Upper lobe of left lung (tissue), 6 donors: ENCODE results near the gene NBEA. TPM values are rescaled to one million over a fixed set of nuclear protein-coding genes. Genes with fewer than 3 reads are reported as not detected.
"Not testable (repeated sequence)": the region's sequence is repeated elsewhere in the genome, so short reads cannot be mapped to it uniquely, and the experiment has no call there.

Experiments used
- ATAC-seq, 2 donors: fragments of 200-7000 bp; cut with Tn5 transposase; one replicate each; pipeline ENCODE4 v1.9.1; 2022; ENCODE audit warnings: mild to moderate bottlenecking in 2 of 2, moderate library complexity in 2 of 2; ENCODE audit not compliant: low FRiP score in 2 of 2
- DNase-seq, 2 donors: peaks; one replicate each; pipeline ENCODE4 v3.0.0-alpha.2; 2019 to 2020
- H3K27ac ChIP-seq, 4 donors: fragments of 200-600 bp; sonication (generic); one replicate each; pipeline ENCODE4 v1.5.1; 2016 to 2019
- H3K27me3 ChIP-seq, 4 donors: fragments of 200-600 bp; sonication (generic); one replicate each; pipeline ENCODE4 v1.5.1; 2017 to 2019
- H3K36me3 ChIP-seq, 4 donors: fragments of 200-600 bp; sonication (generic); one replicate each; pipeline ENCODE4 v1.5.1; 2016 to 2019
- H3K4me1 ChIP-seq, 4 donors: fragments of 200-600 bp; sonication (generic); one replicate each; pipeline ENCODE4 v1.5.1; 2018 to 2019
- H3K4me3 ChIP-seq, 4 donors: fragments of 200-600 bp; sonication (generic); one replicate each; pipeline ENCODE4 v1.5.1; 2017 to 2019; ENCODE audit warnings: mild to moderate bottlenecking in 2 of 4, moderate library complexity in 1 of 4
- H3K9me3 ChIP-seq, 4 donors: fragments of 200-600 bp; sonication (generic); one replicate each; pipeline ENCODE4 v1.5.1; 2018 to 2019
- CTCF ChIP-seq, 6 experiments: fragments of 450-650 bp in 4 of 6; fragments of 200-600 bp in 2 of 6; sonication (generic) in 2 of 6; IDR thresholded peaks; one replicate each; pipeline ENCODE4 v1.5.1; 2016 to 2019; ENCODE audit warnings: antibody characterized with exemption in 6 of 6
- EP300 ChIP-seq, 4 donors: sonication (generic); formaldehyde crosslinking; IDR thresholded peaks; one replicate each; pipeline ENCODE4 v1.5.1; 2017; ENCODE audit warnings: antibody characterized with exemption in 4 of 4, control low read depth in 2 of 4
- POLR2A ChIP-seq, 4 donors: fragments of 450-650 bp; IDR thresholded peaks; one replicate each; pipeline ENCODE4 v1.5.1; 2016 to 2017; ENCODE audit warnings: antibody characterized with exemption in 4 of 4, mild to moderate bottlenecking in 2 of 4
- POLR2AphosphoS5 ChIP-seq, 2 donors: sonication (generic); formaldehyde crosslinking; IDR thresholded peaks; one replicate each; pipeline ENCODE4 v1.5.1; 2017; ENCODE audit warnings: antibody characterized with exemption in 2 of 2
- WGBS, 2 donors: methylation state at CpG; one replicate each; pipeline ENCODE4 v1.1.5; 2017 to 2018; 5-methylcytosine and 5-hydroxymethylcytosine counted together
- total RNA-seq, 6 donors: library from RNA; depleted of rRNA in 4 of 6; stranded (reverse); fragments of >200 nt in 4 of 6; gene quantifications; one replicate each; pipeline versions ENCODE4 v1.1.0 to v1.2.1, GENCODE V29; 2016 to 2021
- donor health status: DM: no; HTN: no; CAD: no; lungs with moderate emphysema.
- donor health status: DM: no; HTN: yes; CAD: no; lungs with severe emphysema.

NBEA gene
- total RNA-seq, 6 donors from 2014 or later, result 2.7 to 21.4 (median 5.5) TPM

- no peaks in the 10 kb centered on the region for H3K4me1 ChIP-seq
- TF ChIP-seq CTCF (IDR thresholded peaks at IDR 0.05) (no peak), EP300 (IDR thresholded peaks at IDR 0.05) (no peak), POLR2AphosphoS5 (IDR thresholded peaks at IDR 0.05) (no peak), POLR2A (IDR thresholded peaks at IDR 0.05) (no peak)
- no peak overlapping the region for H3K4me3 ChIP-seq
- H3K27ac ChIP-seq, result no peak overlapping the region
- DNase-seq (no peak), ATAC-seq (no peak)
- peaks cover 0 to 30% (median 10%) of the 10 kb centered on the region in 4 donors for H3K9me3 ChIP-seq
- H3K27me3 ChIP-seq, result no peaks in the 10 kb centered on the region
- WGBS, 2 donors, result 86 to 96% methylated on average over 1 of the region's 1 CpG
- H3K36me3 ChIP-seq, result no peaks in the 10 kb centered on the region
Measured at GRCh38 chr13:34990399-34991214, 48.5 kb downstream of the NBEA start.

- no peak overlapping the region for H3K4me3 ChIP-seq
- no peaks in the 10 kb centered on the region for H3K27me3 ChIP-seq
- TF ChIP-seq CTCF (IDR thresholded peaks at IDR 0.05) (no peak), POLR2A (IDR thresholded peaks at IDR 0.05) (no peak), EP300 (IDR thresholded peaks at IDR 0.05) (no peak), POLR2AphosphoS5 (IDR thresholded peaks at IDR 0.05) (no peak)
- no peak overlapping the region for H3K27ac ChIP-seq
- no peaks in the 10 kb centered on the region for H3K4me1 ChIP-seq
- no peak for ATAC-seq
- H3K36me3 ChIP-seq, result no peaks in the 10 kb centered on the region
- peaks cover 0 to 24% (median 11%) of the 10 kb centered on the region in 4 donors for H3K9me3 ChIP-seq
- 77 to 86% methylated on average over 3 of the region's 3 CpGs for WGBS, 2 donors
- no peak for DNase-seq
Measured at GRCh38 chr13:34993470-34993869, 51.4 kb downstream of the NBEA start.

GRCh38 chr13:35003734-35004133, 61.7 kb downstream of the NBEA start:
- H3K4me1 ChIP-seq, H3K27me3 ChIP-seq, ATAC-seq, H3K9me3 ChIP-seq, H3K36me3 ChIP-seq, DNase-seq, H3K27ac ChIP-seq, H3K4me3 ChIP-seq: not testable (repeated sequence)
- 84 to 93% methylated on average over 2 of the region's 2 CpGs for WGBS, 2 donors

GRCh38 chr13:35005051-35005450, 63.0 kb downstream of the NBEA start:
- TF ChIP-seq CTCF (IDR thresholded peaks at IDR 0.05), result no peak
- no peak for TF ChIP-seq EP300 (IDR thresholded peaks at IDR 0.05)
- TF ChIP-seq POLR2AphosphoS5 (IDR thresholded peaks at IDR 0.05), result no peak
- no peak for DNase-seq
- no peak for ATAC-seq
- no peak overlapping the region for H3K4me3 ChIP-seq
- no peaks in the 10 kb centered on the region for H3K27me3 ChIP-seq
- H3K36me3 ChIP-seq, result no peaks in the 10 kb centered on the region
- WGBS, 2 donors, result 54 to 61% methylated on average over 2 of the region's 2 CpGs
- no peaks in the 10 kb centered on the region for H3K4me1 ChIP-seq
- H3K9me3 ChIP-seq, result no peaks in the 10 kb centered on the region
- H3K27ac ChIP-seq, result no peak overlapping the region

- Histone ChIP-seq H3K36me3 (no peaks in the 10 kb centered on the region), H3K4me3 (no peak overlapping the region), H3K27me3 (no peaks in the 10 kb centered on the region), H3K4me1 (no peaks in the 10 kb centered on the region), H3K27ac (no peak overlapping the region), H3K9me3 (no peaks in the 10 kb centered on the region)
- DNase-seq (peak in 1 of 2 donors; percentile 30), ATAC-seq (no peak)
- WGBS, 2 donors, result 60 to 84% methylated on average over 3 to 7 of the region's 7 CpGs
- TF ChIP-seq CTCF (IDR thresholded peaks at IDR 0.05) (no peak), POLR2AphosphoS5 (IDR thresholded peaks at IDR 0.05) (no peak), POLR2A (IDR thresholded peaks at IDR 0.05) (no peak), EP300 (IDR thresholded peaks at IDR 0.05) (no peak)
Measured at GRCh38 chr13:35014606-35015213, 72.6 kb downstream of the NBEA start.
